OCI-LY3 (cell line): ENCODE data around the gene TTC39B.

Source experiments
- EZH2phosphoT487 ChIP-seq: fragments of 200-600 bp; shearing (Covaris generic); IDR thresholded peaks from 2 replicates; pipeline ENCODE4 v1.6.1; 2018; ENCODE audit warnings: antibody characterized with exemption, mixed run types, low read depth
- TF ChIP-seq, protein P1 (sequence below): fragments of 200-600, 300-600 bp; sonication (generic); IDR thresholded peaks from 2 replicates; pipeline ENCODE4 v1.5.1; 2014; ENCODE audit warnings: antibody characterized with exemption, low read length, low read depth

- TF ChIP-seq, protein P1, sequence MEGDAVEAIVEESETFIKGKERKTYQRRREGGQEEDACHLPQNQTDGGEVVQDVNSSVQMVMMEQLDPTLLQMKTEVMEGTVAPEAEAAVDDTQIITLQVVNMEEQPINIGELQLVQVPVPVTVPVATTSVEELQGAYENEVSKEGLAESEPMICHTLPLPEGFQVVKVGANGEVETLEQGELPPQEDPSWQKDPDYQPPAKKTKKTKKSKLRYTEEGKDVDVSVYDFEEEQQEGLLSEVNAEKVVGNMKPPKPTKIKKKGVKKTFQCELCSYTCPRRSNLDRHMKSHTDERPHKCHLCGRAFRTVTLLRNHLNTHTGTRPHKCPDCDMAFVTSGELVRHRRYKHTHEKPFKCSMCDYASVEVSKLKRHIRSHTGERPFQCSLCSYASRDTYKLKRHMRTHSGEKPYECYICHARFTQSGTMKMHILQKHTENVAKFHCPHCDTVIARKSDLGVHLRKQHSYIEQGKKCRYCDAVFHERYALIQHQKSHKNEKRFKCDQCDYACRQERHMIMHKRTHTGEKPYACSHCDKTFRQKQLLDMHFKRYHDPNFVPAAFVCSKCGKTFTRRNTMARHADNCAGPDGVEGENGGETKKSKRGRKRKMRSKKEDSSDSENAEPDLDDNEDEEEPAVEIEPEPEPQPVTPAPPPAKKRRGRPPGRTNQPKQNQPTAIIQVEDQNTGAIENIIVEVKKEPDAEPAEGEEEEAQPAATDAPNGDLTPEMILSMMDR, result no peak
- TF ChIP-seq EZH2phosphoT487, result no peak
Observed at GRCh38 chr9:15200111-15200510, 106.9 kb downstream of the TTC39B start.
